ENCODE data around the gene NKX2-3.

NKX2-3 gene

DNA sequence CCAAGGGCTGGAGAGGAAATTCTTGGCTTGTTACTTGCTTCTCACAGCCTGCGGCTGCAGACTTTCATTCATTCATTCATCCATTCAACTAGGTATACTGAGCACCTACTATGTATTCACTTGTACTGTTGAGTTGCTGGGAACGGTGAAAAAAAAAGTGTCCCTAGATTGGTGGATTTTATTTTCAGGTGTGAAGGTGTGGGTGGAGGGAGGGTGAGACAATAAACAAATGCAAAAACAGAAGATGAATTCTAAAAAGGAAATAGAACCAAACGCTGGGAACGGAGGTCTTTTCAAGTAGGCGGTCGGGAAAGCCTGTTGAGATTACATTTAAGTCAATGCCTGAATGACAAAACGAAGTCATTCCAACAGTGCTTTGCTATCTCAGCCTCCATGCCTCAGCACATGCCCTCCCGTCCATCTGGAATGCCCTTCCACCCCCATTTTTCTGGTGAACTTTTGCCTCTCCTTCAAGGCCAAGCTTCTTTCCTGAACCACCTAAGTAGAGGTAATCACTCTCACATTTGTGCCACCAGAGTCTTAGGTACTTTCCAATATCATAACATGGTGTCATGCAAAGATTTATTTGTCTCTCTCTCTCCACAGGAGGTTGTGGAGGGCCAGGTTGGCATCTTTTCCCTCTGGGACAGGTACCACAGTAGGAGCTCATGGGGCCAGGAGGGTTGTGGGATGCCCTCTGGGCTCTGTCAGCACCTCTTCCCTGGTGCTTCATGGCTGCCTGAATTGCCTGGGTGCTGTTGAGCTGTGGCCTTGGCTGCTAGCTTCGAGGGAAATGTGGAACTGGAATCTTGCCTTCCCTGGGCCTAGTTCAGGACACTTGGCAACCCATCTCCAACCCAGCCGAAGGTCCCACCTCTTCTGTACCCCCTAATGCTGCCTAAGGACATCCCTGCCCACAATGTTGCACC, 5.5 kb downstream of the NKX2-3 start:
- in situ Hi-C loops (cut with MboI; ENCODE audit: low sequenced_read_pairs): no loop called here

DNA sequence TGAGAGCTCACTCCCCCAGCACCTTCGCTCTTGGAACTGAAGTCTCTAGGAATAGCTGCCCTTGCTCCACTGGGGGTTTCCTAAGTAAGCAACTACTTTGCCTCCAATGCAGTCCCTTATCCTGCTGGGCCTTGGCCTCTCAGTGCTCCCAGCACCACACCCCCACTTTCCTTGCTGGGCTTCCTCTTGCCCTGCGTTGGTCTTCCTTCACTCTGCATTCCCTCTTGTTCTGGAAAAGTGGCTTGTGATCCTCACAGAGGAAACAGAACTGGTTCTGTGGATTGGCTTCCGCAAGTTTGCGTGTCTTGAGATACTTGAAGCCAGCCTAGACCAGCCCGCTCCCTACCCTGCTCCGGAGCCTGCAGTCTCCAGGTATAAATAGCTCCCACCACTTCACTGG, 6.4 kb downstream of the NKX2-3 start:
- in situ Hi-C loops (cut with MboI; ENCODE audit: low sequenced_read_pairs): no loop called here

GRCh38 chr10:99539820-99540219, 7.1 kb downstream of the NKX2-3 start:
- in situ Hi-C loops (cut with MboI; ENCODE audit: low sequenced_read_pairs): no loop called here

DNA sequence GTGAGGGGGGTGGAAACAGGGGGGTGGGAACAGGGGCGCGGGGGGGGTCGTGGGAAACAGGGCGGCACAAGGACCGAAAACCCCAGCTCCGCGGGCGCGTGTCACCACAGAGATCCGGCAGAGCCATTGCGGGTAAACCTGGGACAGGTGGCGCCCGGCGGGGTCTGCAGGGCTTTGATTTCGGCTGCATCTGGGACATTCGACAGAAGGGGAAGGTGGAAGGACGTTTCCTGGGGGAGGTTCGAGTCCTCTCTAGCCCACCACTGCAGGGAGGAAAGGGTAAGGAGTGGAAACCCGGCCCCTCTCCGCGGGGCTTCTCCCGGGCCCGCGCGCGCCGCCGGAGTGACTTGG, 7.5 kb downstream of the NKX2-3 start:
- in situ Hi-C loops (cut with MboI; ENCODE audit: low sequenced_read_pairs): no loop called here

- in situ Hi-C loops (cut with MboI; ENCODE audit: low sequenced_read_pairs): no loop called here
Observed at GRCh38 chr10:99540657-99541531, 8.2 kb downstream of the NKX2-3 start.

DNA sequence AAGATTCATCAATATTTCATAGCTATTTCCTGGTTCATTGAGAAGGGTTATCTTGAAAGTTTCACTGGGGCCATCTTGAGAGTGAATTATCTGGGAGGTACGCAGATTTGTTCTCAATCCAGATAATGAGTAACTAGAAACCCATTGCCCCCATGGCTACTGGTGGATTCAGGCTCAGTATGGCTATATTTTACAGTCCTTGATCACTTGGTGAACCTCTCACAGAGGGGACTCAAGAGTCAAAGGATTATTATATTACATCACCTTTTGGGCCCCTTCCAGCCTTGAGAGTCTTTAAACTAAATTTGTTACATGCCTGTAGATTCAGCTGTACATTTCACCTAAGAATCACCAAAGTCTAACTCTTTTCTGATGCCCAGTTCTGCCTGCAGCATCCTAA, 11.6 kb downstream of the NKX2-3 start:
- in situ Hi-C loops (cut with MboI; ENCODE audit: low sequenced_read_pairs): no loop called here

- in situ Hi-C loops (cut with MboI; ENCODE audit: low sequenced_read_pairs): no loop called here
Observed at GRCh38 chr10:99548041-99548530, 15.3 kb downstream of the NKX2-3 start.

- in situ Hi-C loops (cut with MboI; ENCODE audit: low sequenced_read_pairs): no loop called here
Observed at GRCh38 chr10:99551158-99551557, 18.4 kb downstream of the NKX2-3 start.

DNA sequence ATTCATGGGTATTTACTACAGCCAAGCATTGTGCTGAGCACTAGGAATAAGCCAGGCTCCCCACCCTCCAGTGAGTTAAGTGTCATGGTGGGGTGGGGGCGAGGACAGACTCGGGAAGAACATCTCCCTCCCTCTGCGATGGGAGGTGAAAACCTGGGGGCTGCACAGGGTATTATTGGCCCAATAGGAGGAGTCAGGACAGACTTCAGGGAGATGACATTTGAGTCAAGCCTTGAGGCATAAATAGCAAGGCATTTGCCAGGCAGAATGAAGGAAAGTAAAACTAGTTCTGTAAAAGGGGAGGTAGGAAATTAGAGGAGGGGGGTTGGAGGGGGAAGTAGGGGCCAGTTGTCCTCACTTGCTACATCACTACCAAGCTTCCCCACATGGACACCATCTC, 18.9 kb downstream of the NKX2-3 start:
- in situ Hi-C loops (cut with MboI; ENCODE audit: low sequenced_read_pairs): no loop called here

DNA sequence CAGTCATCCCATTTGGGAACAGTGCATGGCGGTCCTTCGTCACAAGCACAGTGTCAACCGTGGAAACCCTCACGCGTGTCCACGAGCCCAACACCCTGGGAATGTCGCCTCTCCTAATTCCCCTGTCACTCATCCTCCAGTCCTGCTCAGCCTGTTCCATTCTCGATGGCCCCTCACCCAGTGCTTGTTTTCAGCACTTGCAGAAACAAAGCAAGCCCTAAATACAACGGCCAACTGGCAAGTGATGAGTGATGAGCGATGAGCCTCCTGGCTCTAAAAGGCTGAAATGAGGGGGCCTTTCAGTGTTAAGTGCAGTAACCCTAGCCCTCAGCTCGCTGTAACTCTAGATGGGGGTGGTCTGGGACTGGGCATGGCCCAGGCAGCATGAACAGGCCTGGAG, 22.6 kb downstream of the NKX2-3 start:
- in situ Hi-C loops (cut with MboI; ENCODE audit: low sequenced_read_pairs): no loop called here

GRCh38 chr10:99555825-99556523, 23.2 kb downstream of the NKX2-3 start:
- in situ Hi-C loops (cut with MboI; ENCODE audit: low sequenced_read_pairs): no loop called here

- in situ Hi-C loops (cut with MboI; ENCODE audit: low sequenced_read_pairs): no loop called here
Observed at GRCh38 chr10:99557044-99557443, 24.3 kb downstream of the NKX2-3 start.

DNA sequence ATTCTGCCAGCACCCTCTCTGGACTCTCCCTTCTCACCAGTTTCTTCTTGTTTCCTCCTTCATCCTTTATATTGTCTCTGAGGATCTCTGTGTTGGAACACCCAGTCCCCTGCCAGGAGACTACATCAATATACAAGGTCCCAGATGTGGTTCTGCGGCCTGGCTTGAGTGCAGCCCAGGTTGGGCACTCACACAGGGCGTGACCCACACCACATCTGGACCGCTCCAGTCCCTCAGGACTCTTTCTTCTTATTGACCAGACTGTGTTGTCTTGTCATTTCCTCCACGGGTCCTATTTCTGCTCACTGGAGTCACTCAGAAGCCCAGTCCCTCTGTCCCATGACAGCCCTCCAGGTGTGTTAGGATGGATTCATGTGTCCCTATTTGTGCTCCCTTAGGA, 26.0 kb downstream of the NKX2-3 start:
- in situ Hi-C loops (cut with MboI; ENCODE audit: low sequenced_read_pairs): no loop called here

DNA sequence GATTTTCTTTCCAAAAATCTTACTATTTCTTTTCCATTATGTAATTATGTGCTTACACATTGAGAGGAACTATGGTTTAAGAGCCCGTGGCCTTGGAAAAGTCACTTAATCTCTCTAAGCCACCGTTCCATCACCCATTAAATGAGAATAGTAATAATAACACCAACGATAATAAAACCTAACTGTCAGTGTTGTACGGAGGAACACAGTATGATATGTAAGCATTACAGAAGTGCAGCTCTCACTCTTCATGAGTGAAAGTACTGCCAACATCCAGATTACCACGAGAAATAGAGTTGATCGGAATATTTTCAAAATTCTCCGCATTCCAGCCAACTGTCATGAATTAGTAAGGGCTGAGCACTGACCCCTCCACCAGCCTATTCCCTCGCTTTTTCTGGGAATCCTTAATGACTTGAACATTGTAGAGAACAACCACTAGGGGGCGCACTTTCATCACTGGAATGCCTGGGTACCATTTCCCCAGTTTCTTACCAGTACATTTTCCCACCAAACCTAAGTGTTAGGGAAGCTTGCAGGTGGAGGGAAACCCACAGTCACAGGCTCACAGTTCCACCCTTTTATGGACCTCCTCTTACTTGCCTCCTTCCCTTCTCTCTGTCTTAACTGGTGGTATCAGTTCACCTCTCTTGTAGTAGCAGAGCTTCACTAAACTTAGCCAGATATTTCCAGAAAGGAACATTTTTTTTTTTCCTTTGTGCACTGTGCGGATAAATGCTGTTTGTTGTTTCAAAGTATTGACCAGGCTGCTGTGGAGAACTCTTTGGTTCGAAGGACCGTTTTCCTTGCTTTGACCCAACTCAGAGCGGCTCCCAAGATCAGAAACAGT, 27.8 kb downstream of the NKX2-3 start:
- in situ Hi-C loops (cut with MboI; ENCODE audit: low sequenced_read_pairs): no loop called here

DNA sequence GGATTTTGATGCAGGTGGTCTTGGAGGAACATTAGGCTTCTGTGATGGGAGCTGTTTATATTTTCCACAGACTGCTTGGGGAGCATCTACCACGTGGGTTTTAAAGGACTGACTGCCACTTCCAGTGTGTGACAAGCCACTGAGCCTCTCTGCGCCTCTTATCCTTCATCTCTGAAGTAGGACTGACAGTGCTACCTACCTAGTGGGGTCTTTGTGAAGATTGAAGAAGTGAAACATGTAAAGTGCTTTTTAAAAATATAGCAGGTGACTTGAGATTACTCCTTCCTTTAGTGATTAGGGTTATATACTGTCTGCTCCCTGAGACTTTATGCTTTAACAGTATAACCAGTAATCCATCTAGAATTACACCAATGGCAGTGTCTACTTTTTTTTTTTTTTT, 29.9 kb downstream of the NKX2-3 start:
- in situ Hi-C loops (cut with MboI; ENCODE audit: low sequenced_read_pairs): no loop called here

- in situ Hi-C loops (cut with MboI; ENCODE audit: low sequenced_read_pairs): no loop called here
Observed at GRCh38 chr10:99564361-99564760, 31.6 kb downstream of the NKX2-3 start.

- in situ Hi-C loops (cut with MboI; ENCODE audit: low sequenced_read_pairs): no loop called here
Observed at GRCh38 chr10:99565166-99565565, 32.4 kb downstream of the NKX2-3 start.

- in situ Hi-C loops (cut with MboI; ENCODE audit: low sequenced_read_pairs): no loop called here
Observed at GRCh38 chr10:99569253-99569939, 36.7 kb downstream of the NKX2-3 start.

- in situ Hi-C loops (cut with MboI; ENCODE audit: low sequenced_read_pairs): no loop called here
Observed at GRCh38 chr10:99569961-99570360, 37.2 kb downstream of the NKX2-3 start.

GRCh38 chr10:99571816-99572215, 39.1 kb downstream of the NKX2-3 start:
- in situ Hi-C loops (cut with MboI; ENCODE audit: low sequenced_read_pairs): no loop called here
